ENCODE results near the gene PKHD1.

The PKHD1 gene

GRCh38 chr6:51910851-51911250, 176.6 kb downstream of the PKHD1 start:
- no peak for TF ChIP-seq CTCF (conservative IDR thresholded peaks at IDR 0.05; ENCODE audit: low read depth, low read length)
- no peak overlapping the region for H3K4me3 ChIP-seq (ENCODE audit: low read depth, low read length)
- DNase-seq (ENCODE audit: low read depth), result no peak

GRCh38 chr6:51908243-51908642, 179.2 kb downstream of the PKHD1 start:
- no peak for TF ChIP-seq CTCF (conservative IDR thresholded peaks at IDR 0.05; ENCODE audit: low read depth, low read length)
- DNase-seq (ENCODE audit: low read depth), result no peak
- H3K4me3 ChIP-seq (ENCODE audit: low read depth, low read length), result no peak overlapping the region

- no peak for DNase-seq (ENCODE audit: low read depth)
- H3K4me3 ChIP-seq (ENCODE audit: low read depth, low read length), result no peak overlapping the region
- no peak for TF ChIP-seq CTCF (conservative IDR thresholded peaks at IDR 0.05; ENCODE audit: low read depth, low read length)
Observed at GRCh38 chr6:51901766-51902764, 185.3 kb downstream of the PKHD1 start.

GRCh38 chr6:51893366-51893765, 194.0 kb downstream of the PKHD1 start:
- TF ChIP-seq CTCF (conservative IDR thresholded peaks at IDR 0.05; ENCODE audit: low read depth, low read length), result no peak
- DNase-seq (ENCODE audit: low read depth), result no peak
- H3K4me3 ChIP-seq (ENCODE audit: low read depth, low read length), result no peak overlapping the region

- H3K4me3 ChIP-seq (ENCODE audit: low read depth, low read length), result no peak overlapping the region
- no peak for TF ChIP-seq CTCF (conservative IDR thresholded peaks at IDR 0.05; ENCODE audit: low read depth, low read length)
- no peak for DNase-seq (ENCODE audit: low read depth)
Observed at GRCh38 chr6:51892750-51893149, 194.7 kb downstream of the PKHD1 start.

- no peak for TF ChIP-seq CTCF (conservative IDR thresholded peaks at IDR 0.05; ENCODE audit: low read depth, low read length)
- DNase-seq (ENCODE audit: low read depth), result no peak
- no peak overlapping the region for H3K4me3 ChIP-seq (ENCODE audit: low read depth, low read length)
Observed at GRCh38 chr6:51892339-51892738, 195.1 kb downstream of the PKHD1 start.

GRCh38 chr6:51891784-51892183, 195.6 kb downstream of the PKHD1 start:
- no peak overlapping the region for H3K4me3 ChIP-seq (ENCODE audit: low read depth, low read length)
- TF ChIP-seq CTCF (conservative IDR thresholded peaks at IDR 0.05; ENCODE audit: low read depth, low read length), result no peak
- no peak for DNase-seq (ENCODE audit: low read depth)
